ENCODE measurements around the gene GAGE12E. TPM values are rescaled to one million over a fixed set of nuclear protein-coding genes. Genes with fewer than 3 reads are reported as not detected.

Gene GAGE12E
- polyA plus RNA-seq, 3 donors from 2014 or later, result not detected

Other genes starting within 250 kb of the GAGE12E start
- gene GAGE10, start 247.6 kb upstream of the GAGE12E start, polyA plus RNA-seq, result not detected
- not detected for gene GAGE12J, start 229.3 kb upstream of the GAGE12E start, polyA plus RNA-seq
- gene GAGE13, start 219.7 kb upstream of the GAGE12E start, polyA plus RNA-seq, result not detected
- gene GAGE12C, start 19.1 kb upstream of the GAGE12E start, polyA plus RNA-seq, result not detected
- not detected for gene GAGE12D, start 9.6 kb upstream of the GAGE12E start, polyA plus RNA-seq
- not detected for gene GAGE12F, start 9.6 kb downstream of the GAGE12E start, polyA plus RNA-seq
- not detected for gene GAGE12G, start 19.1 kb downstream of the GAGE12E start, polyA plus RNA-seq
- gene GAGE12H, start 28.7 kb downstream of the GAGE12E start, polyA plus RNA-seq, result not detected
- gene GAGE2A, start 38.2 kb downstream of the GAGE12E start, polyA plus RNA-seq, result not detected
- gene GAGE1, start 47.7 kb downstream of the GAGE12E start, polyA plus RNA-seq, result not detected
- gene PAGE1, start 144.7 kb downstream of the GAGE12E start, polyA plus RNA-seq, result not detected